ENCODE results near the gene JUND. TPM values are rescaled to one million over a fixed set of nuclear protein-coding genes. Genes with fewer than 3 reads are reported as not detected.
"Not testable (repeated sequence)": the region's sequence is repeated elsewhere in the genome, so short reads cannot be mapped to it uniquely, and the experiment has no call there.

JUND gene
- 1,478 TPM for total RNA-seq

GRCh38 chr19:18281082-18282020, at the start of gene JUND:
JUND (minus strand) TSS chr19:18281622; CDS start chr19:18281484, 138 bp downstream.
- DNase-seq (ENCODE audit: low read depth in 2 of 3, low spot score in 2 of 3), result peak; percentile 98 to 100 (median 99)

- DNase-seq (ENCODE audit: low read depth in 2 of 3, low spot score in 2 of 3), result no peak
Measured at GRCh38 chr19:18330868-18331267, 49.4 kb upstream of the JUND start.

GRCh38 chr19:18329035-18329376, 47.6 kb upstream of the JUND start:
- DNase-seq (ENCODE audit: low read depth in 2 of 3, low spot score in 2 of 3), result no peak

- DNase-seq (ENCODE audit: low read depth in 2 of 3, low spot score in 2 of 3), result peak; percentile 69 to 96 (median 89)
Measured at GRCh38 chr19:18328340-18329034, 47.1 kb upstream of the JUND start.

GRCh38 chr19:18326772-18327171, 45.4 kb upstream of the JUND start:
- no peak for DNase-seq (ENCODE audit: low read depth in 2 of 3, low spot score in 2 of 3)

GRCh38 chr19:18324373-18324731, 42.9 kb upstream of the JUND start:
- DNase-seq (ENCODE audit: low read depth in 2 of 3, low spot score in 2 of 3), result not testable (repeated sequence)

- DNase-seq (ENCODE audit: low read depth in 2 of 3, low spot score in 2 of 3), result peak; percentile 96 to 99 (median 99)
Measured at GRCh38 chr19:18322759-18323460, 41.5 kb upstream of the JUND start, which contains the start of gene LSM4. LSM4 (minus strand) TSS chr19:18323076; CDS start chr19:18323020, 56 bp downstream.

- peak in 1 of 3 donors; percentile 29 for DNase-seq (ENCODE audit: low read depth in 2 of 3, low spot score in 2 of 3)
Measured at GRCh38 chr19:18322318-18322758, 40.9 kb upstream of the JUND start.

GRCh38 chr19:18321734-18322102, 40.3 kb upstream of the JUND start:
- DNase-seq (ENCODE audit: low read depth in 2 of 3, low spot score in 2 of 3), result peak in 2 of 3 donors; percentile 47 to 54

GRCh38 chr19:18320865-18321733, 39.7 kb upstream of the JUND start:
- DNase-seq (ENCODE audit: low read depth in 2 of 3, low spot score in 2 of 3), result no peak

GRCh38 chr19:18319591-18320135, 38.2 kb upstream of the JUND start:
- DNase-seq (ENCODE audit: low read depth in 2 of 3, low spot score in 2 of 3), result no peak

- DNase-seq (ENCODE audit: low read depth in 2 of 3, low spot score in 2 of 3), result peak in 2 of 3 donors; percentile 75 to 84
Measured at GRCh38 chr19:18317961-18318800, 36.8 kb upstream of the JUND start.

- DNase-seq (ENCODE audit: low read depth in 2 of 3, low spot score in 2 of 3), result no peak
Measured at GRCh38 chr19:18313398-18313797, 32.0 kb upstream of the JUND start.

GRCh38 chr19:18312092-18312534, 30.7 kb upstream of the JUND start:
- no peak for DNase-seq (ENCODE audit: low read depth in 2 of 3, low spot score in 2 of 3)

- no peak for DNase-seq (ENCODE audit: low read depth in 2 of 3, low spot score in 2 of 3)
Measured at GRCh38 chr19:18311502-18312091, 30.2 kb upstream of the JUND start.

- DNase-seq (ENCODE audit: low read depth in 2 of 3, low spot score in 2 of 3), result no peak
Measured at GRCh38 chr19:18310966-18311365, 29.5 kb upstream of the JUND start.

GRCh38 chr19:18310118-18310909, 28.9 kb upstream of the JUND start:
- DNase-seq (ENCODE audit: low read depth in 2 of 3, low spot score in 2 of 3), result no peak
